Measurements from ENCODE around the gene MYO3A.
"Not testable (repeated sequence)": the region's sequence is repeated elsewhere in the genome, so short reads cannot be mapped to it uniquely, and the experiment has no call there.

MYO3A gene

DNA sequence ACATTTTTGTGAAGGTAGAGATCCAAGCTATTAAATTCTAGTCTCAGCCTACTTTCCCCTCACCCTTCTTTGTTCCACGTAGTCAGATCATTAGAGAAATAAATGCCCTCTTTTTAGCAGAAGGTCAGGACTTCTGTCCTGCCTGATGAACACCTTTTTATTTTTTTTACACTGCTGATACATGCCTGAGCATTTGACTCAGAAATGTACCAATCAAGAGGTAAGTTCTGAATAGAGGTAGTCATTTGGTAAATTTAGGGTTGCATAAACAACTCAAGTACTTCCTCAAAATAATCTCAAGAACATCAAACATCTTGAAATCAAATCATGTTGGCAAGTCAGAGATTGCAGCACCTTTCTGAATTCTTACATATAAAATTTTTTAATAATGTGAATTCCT lies 133.7 kb downstream of the MYO3A start:
- H3K27me3 ChIP-seq (ENCODE audit: control insufficient read depth, insufficient read depth, low read length, poor library complexity, severe bottlenecking): no peaks in the 10 kb centered on the region
- H3K27ac ChIP-seq (ENCODE audit: insufficient read depth, low read depth, low read length, poor library complexity, severe bottlenecking): no peak overlapping the region
- no peak overlapping the region for H3K4me3 ChIP-seq (ENCODE audit: insufficient read depth, low read depth, low read length)
- no peaks in the 10 kb centered on the region for H3K4me1 ChIP-seq (ENCODE audit: control insufficient read depth, insufficient read depth, low read length)
- H3K9me3 ChIP-seq (ENCODE audit: control insufficient read depth, low read length): no peaks in the 10 kb centered on the region
- no peaks in the 10 kb centered on the region for H3K36me3 ChIP-seq (ENCODE audit: control insufficient read depth, insufficient read depth, low read length)
- 87 to 92% methylated on average over 1 of the region's 1 CpG for WGBS, 2 experiments

DNA sequence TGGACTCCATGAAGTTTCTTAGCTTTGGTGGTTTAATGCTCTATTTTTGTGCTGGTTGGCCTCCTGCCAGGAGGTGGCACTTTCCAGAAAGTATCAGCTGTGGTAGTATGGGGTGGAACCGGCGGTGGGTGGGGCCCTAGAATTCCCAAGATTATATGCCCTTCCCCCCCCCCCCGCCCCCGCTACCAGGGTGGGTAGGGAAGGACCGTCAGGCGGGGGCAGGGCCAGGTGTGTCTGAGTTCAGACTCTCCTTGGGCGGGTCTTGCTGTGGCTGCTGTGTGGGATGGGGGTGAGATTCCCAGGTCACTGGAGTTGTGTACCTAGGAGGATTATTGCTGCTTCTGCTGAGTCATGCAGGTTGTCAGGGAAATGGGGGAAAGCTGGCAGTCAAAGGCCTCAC lies 146.9 kb downstream of the MYO3A start:
- not testable (repeated sequence) for H3K27me3 ChIP-seq (ENCODE audit: control insufficient read depth, insufficient read depth, low read length, poor library complexity, severe bottlenecking); H3K27ac ChIP-seq (ENCODE audit: insufficient read depth, low read depth, low read length, poor library complexity, severe bottlenecking); H3K36me3 ChIP-seq (ENCODE audit: control insufficient read depth, insufficient read depth, low read length); H3K9me3 ChIP-seq (ENCODE audit: control insufficient read depth, low read length); H3K4me1 ChIP-seq (ENCODE audit: control insufficient read depth, insufficient read depth, low read length); H3K4me3 ChIP-seq (ENCODE audit: insufficient read depth, low read depth, low read length)
- 90 to 97% methylated on average over 3 to 7 of the region's 7 CpGs for WGBS, 2 experiments

DNA sequence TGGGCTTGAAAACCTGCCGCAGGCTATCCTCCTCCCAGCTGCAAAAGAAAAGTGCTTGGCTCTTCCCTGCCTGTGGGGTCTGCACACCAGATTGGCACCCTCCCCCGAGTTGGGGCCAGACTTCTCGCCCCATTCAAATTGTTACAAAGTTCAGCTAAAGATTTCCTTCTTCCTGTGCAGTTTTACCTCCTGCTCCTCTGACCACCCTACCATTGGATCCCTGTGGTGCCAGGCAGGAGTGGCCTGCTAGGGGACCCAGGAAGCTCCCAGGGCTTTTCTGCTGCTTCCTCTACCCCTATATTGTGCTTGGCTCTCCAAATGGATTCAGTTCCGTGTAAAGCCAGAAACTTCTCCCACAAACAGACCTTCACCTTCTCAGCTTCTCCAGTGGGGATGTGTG lies 147.4 kb downstream of the MYO3A start:
- WGBS, 2 experiments: 92 to 93% methylated on average over 4 of the region's 4 CpGs
- H3K4me3 ChIP-seq (ENCODE audit: insufficient read depth, low read depth, low read length): no peak overlapping the region

DNA sequence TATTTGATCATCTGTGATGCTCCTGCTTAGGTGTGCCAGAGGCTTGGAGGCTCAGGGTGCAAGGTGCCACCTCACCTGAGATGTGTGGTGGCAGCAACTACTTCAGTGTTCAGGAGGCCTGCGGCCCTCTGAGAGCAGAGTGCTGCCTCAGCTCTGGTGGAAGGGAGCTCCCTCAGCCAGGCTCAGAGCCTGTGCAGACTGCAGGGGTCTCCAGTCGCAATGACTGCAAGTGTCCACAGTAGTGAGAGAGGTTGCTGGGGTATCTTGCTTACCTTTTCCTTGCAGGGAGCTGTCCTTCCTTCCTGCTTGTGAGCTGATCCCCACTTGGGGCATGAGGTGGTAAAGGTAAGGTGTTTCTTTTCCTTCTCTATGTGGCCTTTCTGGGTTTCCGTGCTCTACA lies 151.5 kb downstream of the MYO3A start:
- Histone ChIP-seq H3K9me3 (ENCODE audit: control insufficient read depth, low read length) (no peaks in the 10 kb centered on the region), H3K27ac (ENCODE audit: insufficient read depth, low read depth, low read length, poor library complexity, severe bottlenecking) (no peak overlapping the region), H3K36me3 (ENCODE audit: control insufficient read depth, insufficient read depth, low read length) (no peaks in the 10 kb centered on the region), H3K4me3 (ENCODE audit: insufficient read depth, low read depth, low read length) (no peak overlapping the region), H3K27me3 (ENCODE audit: control insufficient read depth, insufficient read depth, low read length, poor library complexity, severe bottlenecking) (no peaks in the 10 kb centered on the region), H3K4me1 (ENCODE audit: control insufficient read depth, insufficient read depth, low read length) (no peaks in the 10 kb centered on the region)
- 84 to 85% methylated on average over 3 of the region's 3 CpGs for WGBS, 2 experiments

More for the DNA sequence above, 147.4 kb downstream of the MYO3A start:
- no peaks in the 10 kb centered on the region for H3K27me3 ChIP-seq (ENCODE audit: control insufficient read depth, insufficient read depth, low read length, poor library complexity, severe bottlenecking)
- H3K27ac ChIP-seq (ENCODE audit: insufficient read depth, low read depth, low read length, poor library complexity, severe bottlenecking): no peak overlapping the region
- no peaks in the 10 kb centered on the region for H3K36me3 ChIP-seq (ENCODE audit: control insufficient read depth, insufficient read depth, low read length)
- H3K4me1 ChIP-seq (ENCODE audit: control insufficient read depth, insufficient read depth, low read length): no peaks in the 10 kb centered on the region
- no peaks in the 10 kb centered on the region for H3K9me3 ChIP-seq (ENCODE audit: control insufficient read depth, low read length)

DNA sequence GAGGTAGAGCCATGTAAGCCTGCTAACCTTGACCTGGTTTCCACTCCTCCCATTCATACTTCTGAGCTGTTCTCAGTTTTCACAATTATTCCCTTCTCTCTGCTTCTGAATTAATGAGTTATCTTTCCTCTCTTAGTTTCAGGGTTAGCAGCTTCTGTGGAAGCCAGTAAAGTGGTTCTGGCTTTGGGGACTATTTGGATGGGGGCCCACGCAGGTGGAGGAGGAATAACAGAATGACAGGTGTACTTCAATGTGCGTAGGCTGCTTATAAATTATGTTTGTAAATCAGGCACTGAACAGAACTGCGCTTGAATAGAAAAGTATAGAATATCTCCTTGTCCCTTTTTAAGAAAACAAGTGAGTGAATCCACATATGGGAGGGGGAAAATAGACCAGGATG lies 153.6 kb downstream of the MYO3A start:
- no peaks in the 10 kb centered on the region for H3K27me3 ChIP-seq (ENCODE audit: control insufficient read depth, insufficient read depth, low read length, poor library complexity, severe bottlenecking)
- no peak overlapping the region for H3K4me3 ChIP-seq (ENCODE audit: insufficient read depth, low read depth, low read length)
- no peaks in the 10 kb centered on the region for H3K4me1 ChIP-seq (ENCODE audit: control insufficient read depth, insufficient read depth, low read length)
- no peaks in the 10 kb centered on the region for H3K9me3 ChIP-seq (ENCODE audit: control insufficient read depth, low read length)
- 94 to 100% methylated on average over 3 of the region's 3 CpGs for WGBS, 2 experiments
- no peaks in the 10 kb centered on the region for H3K36me3 ChIP-seq (ENCODE audit: control insufficient read depth, insufficient read depth, low read length)
- H3K27ac ChIP-seq (ENCODE audit: insufficient read depth, low read depth, low read length, poor library complexity, severe bottlenecking): no peak overlapping the region

DNA sequence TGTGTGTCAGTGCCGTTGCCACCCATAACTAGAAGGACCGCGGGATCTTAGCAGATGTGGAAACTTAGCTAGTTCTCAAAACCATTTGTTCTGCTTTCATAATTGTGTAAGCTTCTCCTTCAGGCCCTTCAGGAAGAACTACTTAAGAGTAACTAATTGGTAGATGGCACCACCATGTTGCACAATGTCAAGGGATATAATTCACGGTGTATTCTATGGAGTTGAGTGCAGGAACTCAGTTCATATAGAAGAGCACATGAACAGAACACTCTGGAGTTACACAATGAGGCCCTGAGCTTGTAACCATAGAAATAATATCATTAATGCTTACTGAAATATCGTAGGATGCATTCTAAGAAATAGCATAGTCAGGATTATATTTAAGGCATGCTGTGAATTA lies 156.0 kb downstream of the MYO3A start:
- WGBS, 2 experiments: 93 to 99% methylated on average over 4 to 5 of the region's 5 CpGs
- H3K4me1 ChIP-seq (ENCODE audit: control insufficient read depth, insufficient read depth, low read length): no peaks in the 10 kb centered on the region

DNA sequence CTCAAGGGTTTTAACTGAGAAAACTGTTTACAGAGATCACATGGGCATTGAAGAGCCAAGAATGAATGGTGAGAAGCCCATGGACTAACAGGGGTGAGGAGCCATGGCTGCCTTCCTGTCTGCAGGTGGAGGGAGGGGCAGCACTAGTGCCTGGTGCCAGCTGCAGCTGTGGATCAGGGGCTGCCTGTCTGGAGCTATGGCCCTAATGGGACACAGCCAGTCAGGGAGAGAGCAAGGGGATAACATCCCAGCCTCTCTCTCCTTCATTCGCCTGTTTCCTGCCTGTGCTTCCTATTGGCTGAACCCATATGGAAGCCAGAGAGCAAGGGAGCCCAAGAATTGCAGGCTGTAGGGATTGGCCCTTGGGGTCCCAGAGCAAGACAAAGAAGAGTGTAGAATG lies 156.7 kb downstream of the MYO3A start:
- H3K36me3 ChIP-seq (ENCODE audit: control insufficient read depth, insufficient read depth, low read length): no peaks in the 10 kb centered on the region
- 93 to 94% methylated on average over 1 of the region's 1 CpG for WGBS, 2 experiments
- no peaks in the 10 kb centered on the region for H3K27me3 ChIP-seq (ENCODE audit: control insufficient read depth, insufficient read depth, low read length, poor library complexity, severe bottlenecking)
- H3K4me3 ChIP-seq (ENCODE audit: insufficient read depth, low read depth, low read length): no peak overlapping the region
- no peak overlapping the region for H3K27ac ChIP-seq (ENCODE audit: insufficient read depth, low read depth, low read length, poor library complexity, severe bottlenecking)
- no peaks in the 10 kb centered on the region for H3K4me1 ChIP-seq (ENCODE audit: control insufficient read depth, insufficient read depth, low read length)
- no peaks in the 10 kb centered on the region for H3K9me3 ChIP-seq (ENCODE audit: control insufficient read depth, low read length)

More for the DNA sequence above, 156.0 kb downstream of the MYO3A start:
- no peaks in the 10 kb centered on the region for H3K36me3 ChIP-seq (ENCODE audit: control insufficient read depth, insufficient read depth, low read length)
- no peak overlapping the region for H3K4me3 ChIP-seq (ENCODE audit: insufficient read depth, low read depth, low read length)
- H3K27me3 ChIP-seq (ENCODE audit: control insufficient read depth, insufficient read depth, low read length, poor library complexity, severe bottlenecking): no peaks in the 10 kb centered on the region
- no peak overlapping the region for H3K27ac ChIP-seq (ENCODE audit: insufficient read depth, low read depth, low read length, poor library complexity, severe bottlenecking)
- H3K9me3 ChIP-seq (ENCODE audit: control insufficient read depth, low read length): no peaks in the 10 kb centered on the region

DNA sequence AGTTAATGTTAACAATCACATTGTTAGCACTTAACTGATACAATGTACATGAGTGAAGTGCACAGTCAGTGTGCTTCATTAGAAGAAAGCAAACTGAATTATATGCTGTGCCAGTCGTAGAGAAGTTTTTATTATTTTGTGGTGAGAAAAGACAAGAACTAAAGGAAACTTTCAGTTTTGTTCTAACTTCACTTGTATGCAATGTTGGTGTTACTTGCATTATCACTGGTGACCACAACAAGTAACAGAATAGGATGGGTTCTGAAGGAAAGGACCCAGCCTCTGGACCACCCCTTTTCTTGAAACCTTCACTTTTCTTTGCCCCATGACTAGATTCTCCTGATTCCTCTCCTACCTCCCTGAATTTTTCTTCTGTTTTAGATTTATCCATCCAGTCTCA lies 159.2 kb downstream of the MYO3A start:
- WGBS, 2 experiments: 89 to 97% methylated on average over 1 of the region's 1 CpG
- no peaks in the 10 kb centered on the region for H3K27me3 ChIP-seq (ENCODE audit: control insufficient read depth, insufficient read depth, low read length, poor library complexity, severe bottlenecking)
- H3K4me3 ChIP-seq (ENCODE audit: insufficient read depth, low read depth, low read length): no peak overlapping the region
- H3K27ac ChIP-seq (ENCODE audit: insufficient read depth, low read depth, low read length, poor library complexity, severe bottlenecking): no peak overlapping the region
- H3K9me3 ChIP-seq (ENCODE audit: control insufficient read depth, low read length): no peaks in the 10 kb centered on the region
- H3K4me1 ChIP-seq (ENCODE audit: control insufficient read depth, insufficient read depth, low read length): no peaks in the 10 kb centered on the region
- no peaks in the 10 kb centered on the region for H3K36me3 ChIP-seq (ENCODE audit: control insufficient read depth, insufficient read depth, low read length)

DNA sequence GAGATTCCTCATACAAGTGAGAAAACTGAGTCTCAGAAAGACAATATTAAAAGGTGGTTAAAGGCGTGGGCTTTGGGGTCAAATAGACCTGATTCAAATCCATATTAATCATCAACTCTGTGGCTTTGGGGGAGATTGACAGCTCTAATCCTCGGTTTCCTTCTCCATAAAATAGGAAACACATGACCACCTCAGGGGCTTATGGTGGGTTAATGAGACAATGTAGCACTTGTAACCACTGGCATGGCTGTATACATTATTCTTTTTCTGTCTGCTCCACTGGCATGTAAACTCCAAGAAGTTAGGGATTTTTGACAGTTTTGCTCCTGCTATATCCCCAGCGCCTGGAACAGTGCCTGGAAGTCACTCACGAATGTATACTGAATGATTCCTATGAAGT lies 161.8 kb downstream of the MYO3A start:
- no peak overlapping the region for H3K27ac ChIP-seq (ENCODE audit: insufficient read depth, low read depth, low read length, poor library complexity, severe bottlenecking)
- no peaks in the 10 kb centered on the region for H3K36me3 ChIP-seq (ENCODE audit: control insufficient read depth, insufficient read depth, low read length)
- 92% methylated on average over 4 of the region's 4 CpGs for WGBS, 2 experiments
- H3K27me3 ChIP-seq (ENCODE audit: control insufficient read depth, insufficient read depth, low read length, poor library complexity, severe bottlenecking): no peaks in the 10 kb centered on the region
- H3K9me3 ChIP-seq (ENCODE audit: control insufficient read depth, low read length): no peaks in the 10 kb centered on the region
- no peak overlapping the region for H3K4me3 ChIP-seq (ENCODE audit: insufficient read depth, low read depth, low read length)
- no peaks in the 10 kb centered on the region for H3K4me1 ChIP-seq (ENCODE audit: control insufficient read depth, insufficient read depth, low read length)

DNA sequence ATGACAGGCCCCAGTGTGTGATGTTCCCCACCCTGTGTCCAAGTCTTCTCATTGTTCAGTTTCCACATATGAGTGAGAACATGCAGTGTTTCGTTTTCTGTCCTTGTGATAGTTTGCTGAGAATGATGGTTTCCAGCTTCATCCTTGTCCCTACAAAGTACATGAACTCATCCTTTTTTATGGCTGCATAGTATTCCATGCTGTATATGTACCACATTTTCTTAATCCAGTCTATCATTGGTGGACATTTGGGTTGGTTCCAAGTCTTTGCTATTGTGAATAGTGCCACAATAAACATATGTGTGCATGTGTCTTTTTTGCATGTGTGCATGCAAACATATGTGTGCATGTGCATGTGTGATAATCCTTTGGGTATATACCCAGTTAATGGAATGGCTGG lies 163.5 kb downstream of the MYO3A start:
- not testable (repeated sequence) for H3K4me3 ChIP-seq (ENCODE audit: insufficient read depth, low read depth, low read length); H3K4me1 ChIP-seq (ENCODE audit: control insufficient read depth, insufficient read depth, low read length); H3K27ac ChIP-seq (ENCODE audit: insufficient read depth, low read depth, low read length, poor library complexity, severe bottlenecking); H3K27me3 ChIP-seq (ENCODE audit: control insufficient read depth, insufficient read depth, low read length, poor library complexity, severe bottlenecking); H3K36me3 ChIP-seq (ENCODE audit: control insufficient read depth, insufficient read depth, low read length); H3K9me3 ChIP-seq (ENCODE audit: control insufficient read depth, low read length)
- WGBS, 2 experiments: 92 to 100% methylated on average over 1 of the region's 1 CpG

DNA sequence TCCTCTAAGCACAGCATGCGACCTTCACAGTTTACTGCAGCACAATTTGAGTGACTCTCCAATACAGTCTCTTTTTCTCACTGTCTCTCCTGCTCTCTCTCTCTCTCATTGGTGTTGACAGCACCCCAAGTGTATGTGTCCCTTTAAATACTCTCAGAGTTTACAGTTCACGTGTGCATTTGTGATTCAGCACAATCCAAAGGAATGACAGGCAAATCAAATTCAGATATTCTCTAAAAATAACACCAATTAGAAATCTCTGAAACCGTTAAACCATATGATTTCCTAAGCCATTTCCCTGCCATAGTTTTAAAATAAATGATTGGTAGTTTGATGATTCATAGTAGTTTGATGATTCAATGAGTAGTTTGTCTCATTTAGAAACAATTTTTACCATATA lies 178.5 kb downstream of the MYO3A start:
- no peaks in the 10 kb centered on the region for H3K36me3 ChIP-seq (ENCODE audit: control insufficient read depth, insufficient read depth, low read length)
- H3K4me3 ChIP-seq (ENCODE audit: insufficient read depth, low read depth, low read length): no peak overlapping the region
- H3K27me3 ChIP-seq (ENCODE audit: control insufficient read depth, insufficient read depth, low read length, poor library complexity, severe bottlenecking): no peaks in the 10 kb centered on the region
- no peaks in the 10 kb centered on the region for H3K4me1 ChIP-seq (ENCODE audit: control insufficient read depth, insufficient read depth, low read length)
- no peaks in the 10 kb centered on the region for H3K9me3 ChIP-seq (ENCODE audit: control insufficient read depth, low read length)
- 89 to 93% methylated on average over 2 to 3 of the region's 3 CpGs for WGBS, 2 experiments
- no peak overlapping the region for H3K27ac ChIP-seq (ENCODE audit: insufficient read depth, low read depth, low read length, poor library complexity, severe bottlenecking)
